ENCODE measurements around the gene KRTAP5-3. TPM values are rescaled to one million over a fixed set of nuclear protein-coding genes. Genes with fewer than 3 reads are reported as not detected.

Gene KRTAP5-3
- polyA plus RNA-seq, 2 of the 4 experiments (the other 2 are of a cell fraction): not detected

DNA sequence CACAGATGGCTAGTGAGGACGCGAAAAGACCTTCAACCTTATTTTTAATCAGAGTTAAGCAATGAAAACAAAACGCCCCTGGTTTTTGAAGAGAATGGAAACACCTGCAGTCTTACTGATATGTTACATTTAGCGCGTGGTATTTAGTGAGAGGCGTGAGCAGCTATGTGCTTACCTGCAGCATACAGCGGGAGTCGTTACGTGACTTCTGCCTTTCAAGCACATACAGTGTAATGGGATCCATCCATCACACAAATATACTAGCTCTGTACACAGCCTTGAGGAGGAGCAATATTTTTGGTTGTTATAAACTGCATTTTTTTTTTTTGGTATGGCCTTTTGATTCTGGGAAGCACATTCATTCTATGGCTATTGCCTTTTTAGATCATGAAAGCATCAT lies 15.6 kb downstream of the KRTAP5-3 start:
- no peak overlapping the region for H3K27ac ChIP-seq
- no peak overlapping the region for H3K4me2 ChIP-seq
- H3K9me3 ChIP-seq: no peaks in the 10 kb centered on the region
- no peak for DNase-seq (ENCODE audit: low read depth in 1 of 2, low spot score in 1 of 2)
- no peak for FAIRE-seq
- 81% methylated on average over 9 of the region's 9 CpGs for WGBS (ENCODE audit: missing lambda C conversion rate)
- ChIA-PET POLR2A (no interaction called here), CTCF (interaction anchor here (1.2 to 6.0 kb wide), 5 partner anchors 16 to 46 kb away, joined by 3 to 47 read pairs (median 7); partner anchors contain the start of genes KRTAP5-3 and KRTAP5-5)
- no peak overlapping the region for H3K4me3 ChIP-seq
- TF ChIP-seq REST (IDR thresholded peaks at IDR 0.05): no peak
- TF ChIP-seq, protein P1, sequence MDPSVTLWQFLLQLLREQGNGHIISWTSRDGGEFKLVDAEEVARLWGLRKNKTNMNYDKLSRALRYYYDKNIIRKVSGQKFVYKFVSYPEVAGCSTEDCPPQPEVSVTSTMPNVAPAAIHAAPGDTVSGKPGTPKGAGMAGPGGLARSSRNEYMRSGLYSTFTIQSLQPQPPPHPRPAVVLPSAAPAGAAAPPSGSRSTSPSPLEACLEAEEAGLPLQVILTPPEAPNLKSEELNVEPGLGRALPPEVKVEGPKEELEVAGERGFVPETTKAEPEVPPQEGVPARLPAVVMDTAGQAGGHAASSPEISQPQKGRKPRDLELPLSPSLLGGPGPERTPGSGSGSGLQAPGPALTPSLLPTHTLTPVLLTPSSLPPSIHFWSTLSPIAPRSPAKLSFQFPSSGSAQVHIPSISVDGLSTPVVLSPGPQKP (IDR thresholded peaks at IDR 0.05; ENCODE audit: low read depth, low read length): no peak
- no peak for TF ChIP-seq POLR2AphosphoS2 (conservative IDR thresholded peaks at IDR 0.05; ENCODE audit: low read length)
- TF ChIP-seq CBX8 (IDR thresholded peaks at IDR 0.05): no peak
- TF ChIP-seq FOXS1 (CRISPR knock-in tag; IDR thresholded peaks at IDR 0.05): no peak
- TF ChIP-seq RNF2 (IDR thresholded peaks at IDR 0.05; ENCODE audit: borderline replicate concordance, low read depth): no peak
- TF ChIP-seq, protein P2, sequence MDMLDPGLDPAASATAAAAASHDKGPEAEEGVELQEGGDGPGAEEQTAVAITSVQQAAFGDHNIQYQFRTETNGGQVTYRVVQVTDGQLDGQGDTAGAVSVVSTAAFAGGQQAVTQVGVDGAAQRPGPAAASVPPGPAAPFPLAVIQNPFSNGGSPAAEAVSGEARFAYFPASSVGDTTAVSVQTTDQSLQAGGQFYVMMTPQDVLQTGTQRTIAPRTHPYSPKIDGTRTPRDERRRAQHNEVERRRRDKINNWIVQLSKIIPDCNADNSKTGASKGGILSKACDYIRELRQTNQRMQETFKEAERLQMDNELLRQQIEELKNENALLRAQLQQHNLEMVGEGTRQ (IDR thresholded peaks at IDR 0.05): no peak
- TF ChIP-seq PHF8 (IDR thresholded peaks at IDR 0.05; ENCODE audit: borderline replicate concordance, low read depth): no peak
- ATAC-seq: no peak
- H3K4me1 ChIP-seq: peaks cover 15% of the 10 kb centered on the region

DNA sequence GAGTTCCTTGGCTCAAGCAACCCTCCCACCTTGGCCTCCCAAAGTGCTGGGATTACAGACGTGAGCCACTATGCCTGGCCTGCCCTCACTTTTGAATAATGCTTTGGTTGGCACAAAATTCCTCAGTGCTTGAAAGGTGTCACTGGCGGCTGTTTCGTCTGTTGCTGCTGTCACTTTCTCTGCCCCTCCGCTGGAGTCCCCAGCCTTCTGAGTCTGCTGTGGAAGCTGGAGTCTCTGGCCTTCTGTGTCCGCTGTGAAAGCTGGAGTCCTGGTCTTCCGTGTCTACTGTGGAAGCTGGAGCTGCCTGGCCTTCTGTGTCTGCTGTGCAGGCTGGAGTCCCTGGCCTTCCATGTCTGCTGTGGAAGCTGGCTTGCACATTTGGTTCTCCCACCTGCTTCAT lies 18.3 kb downstream of the KRTAP5-3 start:
- no peak overlapping the region for H3K4me2 ChIP-seq
- WGBS (ENCODE audit: missing lambda C conversion rate): 96% methylated on average over 6 of the region's 6 CpGs
- POLR2A ChIA-PET: no interaction called here
- ATAC-seq (no peak), FAIRE-seq (no peak), DNase-seq (ENCODE audit: low read depth in 1 of 2, low spot score in 1 of 2) (no peak)
- peak overlapping the region in 1 of 2 experiments; percentile 45; a peak in 3 of 6 replicates for H3K27ac ChIP-seq
- H3K4me3 ChIP-seq: no peak overlapping the region
- CTCF ChIA-PET: interaction anchor here (0.6 to 6.0 kb wide), 5 partner anchors 9 to 715 kb away, joined by 3 to 33 read pairs (median 5); no protein-coding TSS in a partner anchor
- no peaks in the 10 kb centered on the region for H3K9me3 ChIP-seq
- TF ChIP-seq, protein P3, sequence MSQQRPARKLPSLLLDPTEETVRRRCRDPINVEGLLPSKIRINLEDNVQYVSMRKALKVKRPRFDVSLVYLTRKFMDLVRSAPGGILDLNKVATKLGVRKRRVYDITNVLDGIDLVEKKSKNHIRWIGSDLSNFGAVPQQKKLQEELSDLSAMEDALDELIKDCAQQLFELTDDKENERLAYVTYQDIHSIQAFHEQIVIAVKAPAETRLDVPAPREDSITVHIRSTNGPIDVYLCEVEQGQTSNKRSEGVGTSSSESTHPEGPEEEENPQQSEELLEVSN (IDR thresholded peaks at IDR 0.05; ENCODE audit: borderline replicate concordance, low read depth): no peak
- TF ChIP-seq SMC3 (IDR thresholded peaks at IDR 0.05): no peak
- no peak for TF ChIP-seq CTCF (IDR thresholded peaks at IDR 0.05)
- TF ChIP-seq RCOR1 (IDR thresholded peaks at IDR 0.05; ENCODE audit: low read depth, low read length): no peak
- TF ChIP-seq HOXA7 (CRISPR knock-in tag; IDR thresholded peaks at IDR 0.05): no peak
- no peak for TF ChIP-seq PHF8 (IDR thresholded peaks at IDR 0.05; ENCODE audit: borderline replicate concordance, low read depth)
- TF ChIP-seq CBX8 (IDR thresholded peaks at IDR 0.05): no peak
- no peak for TF ChIP-seq CHD2 (IDR thresholded peaks at IDR 0.05; ENCODE audit: low read length, partially characterized antibody)
- TF ChIP-seq FOSB (CRISPR knock-in tag; IDR thresholded peaks at IDR 0.05): no peak
- no peak for TF ChIP-seq CHD4 (IDR thresholded peaks at IDR 0.05; ENCODE audit: borderline replicate concordance)
- no peak for TF ChIP-seq TFCP2L1 (CRISPR knock-in tag; IDR thresholded peaks at IDR 0.05)
- TF ChIP-seq NPAS2 (CRISPR knock-in tag; IDR thresholded peaks at IDR 0.05; ENCODE audit: borderline replicate concordance): no peak
- TF ChIP-seq ZNF302 (CRISPR knock-in tag; IDR thresholded peaks at IDR 0.05): no peak
- TF ChIP-seq HEYL (CRISPR knock-in tag; IDR thresholded peaks at IDR 0.05): no peak
- no peak for TF ChIP-seq BHLHE40 (IDR thresholded peaks at IDR 0.05; ENCODE audit: low read depth, low read length)
- TF ChIP-seq CEBPB (IDR thresholded peaks at IDR 0.05): no peak
- peaks cover 15% of the 10 kb centered on the region for H3K4me1 ChIP-seq

All from A549 (cell line).